22Rv1 (cell line): Measurements from ENCODE around the gene GEMIN8.

Experiments
- H3K27ac ChIP-seq: fragments of 450-650 bp; 2 replicates; pipeline ENCODE4 v1.5.1; 2017
- CTCF ChIP-seq: fragments of 450-650 bp; IDR thresholded peaks from 2 replicates; pipeline ENCODE4 v1.5.1; 2017; ENCODE audit warnings: mild to moderate bottlenecking
- ZFX ChIP-seq: fragments of 450-650 bp; IDR thresholded peaks from 2 replicates; pipeline ENCODE4 v1.6.1; 2017; ENCODE audit warnings: antibody characterized with exemption, borderline replicate concordance

GEMIN8 gene

GRCh38 chrX:14017399-14017798, 12.3 kb downstream of the GEMIN8 start:
- no peak for TF ChIP-seq ZFX
- no peak for TF ChIP-seq CTCF
- no peak overlapping the region for H3K27ac ChIP-seq

GRCh38 chrX:14015941-14016340, 13.8 kb downstream of the GEMIN8 start:
- H3K27ac ChIP-seq: no peak overlapping the region
- TF ChIP-seq ZFX (no peak), CTCF (no peak)

DNA sequence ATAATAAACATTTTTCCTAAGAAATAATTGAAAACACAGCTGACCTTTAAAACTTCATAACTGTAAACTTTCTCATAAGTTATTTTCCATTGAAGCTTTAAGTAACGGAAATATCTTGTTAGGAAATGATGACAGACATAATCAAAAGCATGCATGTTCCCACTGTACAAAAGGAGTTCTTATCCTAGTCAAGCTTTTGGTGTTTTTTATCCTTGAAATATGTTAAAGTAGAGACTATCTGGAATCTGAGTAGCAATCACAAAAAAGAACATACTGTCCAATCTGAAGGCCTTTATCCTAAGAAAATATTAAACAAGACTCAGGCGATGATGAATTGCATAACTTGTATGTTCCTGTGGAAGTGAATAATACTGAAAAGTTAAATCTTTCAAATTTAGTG, 14.4 kb downstream of the GEMIN8 start:
- H3K27ac ChIP-seq: no peak overlapping the region
- no peak for TF ChIP-seq ZFX
- no peak for TF ChIP-seq CTCF

DNA sequence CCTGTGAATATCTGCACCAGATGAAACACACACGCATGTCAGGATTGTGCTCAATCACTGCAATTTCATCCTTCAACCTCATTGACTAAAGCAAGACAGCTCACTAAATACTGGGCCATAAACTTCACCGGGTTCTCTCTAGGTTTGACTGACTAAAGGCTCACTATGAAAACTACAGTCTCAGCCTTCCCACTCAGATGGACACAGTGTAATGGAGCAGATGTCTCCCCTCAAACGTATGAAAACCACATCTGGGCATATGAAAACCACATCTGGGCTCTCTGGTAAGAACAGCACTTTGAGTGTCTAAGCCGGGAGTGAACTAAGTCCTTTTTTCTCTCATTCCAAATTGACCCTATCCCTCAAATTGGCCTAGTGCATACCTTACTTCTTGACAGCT, 15.2 kb downstream of the GEMIN8 start:
- H3K27ac ChIP-seq: no peak overlapping the region
- TF ChIP-seq CTCF: no peak
- no peak for TF ChIP-seq ZFX

DNA sequence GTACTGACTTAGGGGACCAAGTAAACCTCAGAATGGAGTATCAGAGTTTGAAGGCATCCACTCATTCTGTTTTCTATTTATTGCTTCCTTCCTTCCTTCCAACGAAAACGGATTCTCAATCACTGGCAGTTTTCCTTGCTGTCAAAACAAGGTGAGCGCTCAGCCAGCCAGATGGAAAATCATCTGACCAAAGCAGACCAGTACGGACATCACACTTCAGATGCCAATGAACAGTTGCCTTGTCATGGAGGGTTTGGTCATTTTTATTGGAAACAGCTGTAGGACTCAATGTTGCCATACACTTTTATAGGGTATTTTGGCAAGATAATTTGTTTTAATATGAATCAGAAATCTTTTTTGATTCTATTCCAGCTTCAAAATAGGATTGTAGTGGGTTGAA, 16.6 kb downstream of the GEMIN8 start:
- H3K27ac ChIP-seq: no peak overlapping the region
- no peak for TF ChIP-seq ZFX
- no peak for TF ChIP-seq CTCF

- no peak overlapping the region for H3K27ac ChIP-seq
- TF ChIP-seq CTCF: no peak
- no peak for TF ChIP-seq ZFX
These were observed 19.1 kb downstream of the GEMIN8 start for GRCh38 chrX:14010566-14010965.

DNA sequence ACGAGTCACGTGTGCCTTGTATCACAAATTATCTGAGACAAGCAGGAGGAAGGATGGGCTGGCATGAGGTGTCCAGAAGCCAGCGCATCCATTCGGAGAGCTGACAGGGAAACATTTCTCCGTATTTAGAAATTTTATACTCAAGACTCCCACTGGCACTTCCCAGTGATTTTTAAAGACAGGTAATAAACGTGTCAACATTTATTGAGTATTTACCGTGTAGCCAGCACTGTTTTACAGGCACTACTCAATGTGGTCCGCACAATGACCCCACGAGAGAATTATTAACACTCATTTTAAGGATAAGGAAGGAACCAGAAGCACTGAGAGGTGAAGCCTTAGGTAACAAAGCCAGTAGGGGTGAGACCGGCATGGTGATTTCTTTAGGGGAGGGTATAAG, 23.2 kb downstream of the GEMIN8 start:
- TF ChIP-seq ZFX: no peak
- TF ChIP-seq CTCF: no peak
- H3K27ac ChIP-seq: no peak overlapping the region
